ENCODE results near the gene SP2.
A peak's percentile ranks its signal among the peaks of the same experiment; 100 is the strongest.

SP2 gene

DNA sequence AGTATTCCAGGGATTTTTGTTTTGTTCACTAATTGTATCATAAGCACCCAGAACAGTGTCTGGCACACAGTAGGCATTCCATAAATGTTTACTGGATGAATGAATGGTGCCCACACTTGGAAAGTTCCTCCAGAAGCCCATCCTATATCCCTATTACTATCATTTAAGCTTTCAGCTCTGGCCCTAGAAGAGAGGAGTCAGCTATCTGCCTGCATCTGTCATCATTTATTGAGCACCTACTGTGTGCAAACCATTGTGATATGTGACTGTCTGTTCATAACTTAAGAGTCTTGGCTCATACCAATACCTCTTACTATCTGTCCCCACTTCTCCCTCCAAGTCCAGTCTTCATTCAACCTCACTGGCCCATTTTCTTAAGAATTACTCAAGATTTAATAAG lies 25.0 kb upstream of the SP2 start:
- DNase-seq = no peak

DNA sequence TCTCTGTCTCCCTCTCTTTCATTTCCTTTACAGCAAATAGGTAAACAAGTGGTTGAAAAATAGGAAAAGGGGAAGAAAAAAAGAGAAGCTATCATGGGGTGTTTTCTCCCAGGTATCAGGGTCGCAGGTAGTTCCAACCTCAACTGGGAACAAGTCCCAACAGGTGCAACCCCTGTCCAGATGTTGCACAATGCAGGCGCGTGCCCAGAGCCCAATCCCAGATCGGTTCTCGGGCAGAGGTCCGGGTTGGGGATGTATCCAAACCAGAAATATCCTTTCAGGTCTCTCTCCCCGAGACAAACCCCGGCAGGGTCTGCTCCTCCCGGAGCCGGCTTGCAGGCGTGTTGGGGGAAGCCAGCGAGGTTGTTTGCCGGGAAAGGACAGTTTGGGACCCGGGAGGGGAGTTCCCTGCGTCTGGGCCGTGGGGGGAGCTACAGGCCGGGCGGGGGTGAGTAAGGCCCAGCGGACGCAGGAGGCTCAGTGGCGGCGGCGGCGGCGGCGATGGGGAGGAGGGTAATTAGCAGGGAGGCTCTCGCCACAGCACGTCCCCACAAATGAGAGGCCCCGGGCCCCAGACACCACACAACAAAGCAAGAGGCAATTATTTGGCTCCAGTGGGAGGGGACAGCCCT lies 23.9 kb upstream of the SP2 start:
- DNase-seq = no peak

DNA sequence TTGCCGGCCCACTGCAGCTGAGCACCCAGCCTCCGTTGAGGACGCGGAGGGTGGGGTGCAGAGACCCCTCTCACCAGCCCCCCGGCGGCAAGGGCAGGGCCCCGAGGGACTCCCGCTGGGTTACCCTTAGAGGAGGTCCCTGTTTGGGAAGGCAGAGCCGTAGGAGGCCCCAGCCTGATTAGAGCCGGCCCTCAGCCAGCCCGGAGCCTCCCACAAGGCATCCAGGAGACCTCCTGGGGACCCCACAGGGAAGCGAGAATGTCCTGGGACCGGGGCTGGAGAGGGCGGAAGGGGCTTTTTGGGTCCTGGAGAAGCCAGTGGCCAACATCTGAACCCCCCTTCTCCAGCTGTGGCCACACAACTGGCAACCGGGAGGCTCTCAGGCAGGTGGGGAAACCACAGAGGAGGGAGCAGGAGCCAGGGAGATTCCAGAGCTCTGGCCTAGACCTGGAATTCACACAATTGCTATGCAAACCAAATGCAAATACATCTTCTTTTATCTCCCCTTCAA lies 23.3 kb upstream of the SP2 start:
- DNase-seq = no peak

DNA sequence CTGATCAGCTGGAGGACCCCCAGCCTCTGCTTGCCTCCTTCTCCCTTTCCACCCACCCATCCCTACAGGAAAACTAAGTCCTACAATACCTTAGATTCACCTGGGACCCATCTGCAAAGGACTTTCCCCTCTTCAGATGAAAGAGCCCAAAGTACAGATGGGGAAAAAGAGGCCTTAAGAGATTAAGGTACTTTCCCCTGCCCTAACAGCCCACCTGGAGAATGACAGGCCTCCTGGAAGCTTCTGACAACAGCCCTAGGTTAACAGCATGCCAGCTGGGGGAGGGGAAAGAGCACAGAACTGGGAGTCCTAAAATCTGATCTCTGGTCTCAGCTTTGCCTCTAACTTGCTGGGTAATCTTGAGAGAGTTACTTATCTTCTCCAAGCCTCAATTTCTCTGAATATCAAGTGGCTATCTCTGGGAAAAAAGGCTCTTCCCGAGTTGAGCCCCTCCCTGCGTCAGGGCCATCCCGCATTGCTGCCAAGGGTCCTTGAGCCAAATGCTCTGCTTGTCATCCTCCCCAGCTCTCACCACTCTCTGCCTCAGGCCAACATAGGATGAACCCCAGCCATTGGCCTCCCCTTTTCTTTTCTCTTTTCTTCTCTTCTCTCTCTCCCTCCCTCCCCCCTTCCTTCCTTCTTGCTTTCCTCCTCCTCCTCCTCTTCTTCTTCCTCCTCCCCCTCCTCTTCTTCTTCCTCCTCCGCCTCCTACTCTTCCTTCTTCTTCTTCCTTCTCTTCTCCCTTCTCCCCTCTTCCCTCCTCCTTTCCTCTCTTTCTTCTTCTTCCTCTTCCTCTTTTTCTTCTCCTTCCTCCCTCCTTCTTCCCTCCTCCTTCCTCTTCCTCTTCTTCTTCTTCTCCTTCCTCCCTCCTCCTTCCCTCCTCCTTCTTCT lies 22.6 kb upstream of the SP2 start:
- DNase-seq = no peak

DNA sequence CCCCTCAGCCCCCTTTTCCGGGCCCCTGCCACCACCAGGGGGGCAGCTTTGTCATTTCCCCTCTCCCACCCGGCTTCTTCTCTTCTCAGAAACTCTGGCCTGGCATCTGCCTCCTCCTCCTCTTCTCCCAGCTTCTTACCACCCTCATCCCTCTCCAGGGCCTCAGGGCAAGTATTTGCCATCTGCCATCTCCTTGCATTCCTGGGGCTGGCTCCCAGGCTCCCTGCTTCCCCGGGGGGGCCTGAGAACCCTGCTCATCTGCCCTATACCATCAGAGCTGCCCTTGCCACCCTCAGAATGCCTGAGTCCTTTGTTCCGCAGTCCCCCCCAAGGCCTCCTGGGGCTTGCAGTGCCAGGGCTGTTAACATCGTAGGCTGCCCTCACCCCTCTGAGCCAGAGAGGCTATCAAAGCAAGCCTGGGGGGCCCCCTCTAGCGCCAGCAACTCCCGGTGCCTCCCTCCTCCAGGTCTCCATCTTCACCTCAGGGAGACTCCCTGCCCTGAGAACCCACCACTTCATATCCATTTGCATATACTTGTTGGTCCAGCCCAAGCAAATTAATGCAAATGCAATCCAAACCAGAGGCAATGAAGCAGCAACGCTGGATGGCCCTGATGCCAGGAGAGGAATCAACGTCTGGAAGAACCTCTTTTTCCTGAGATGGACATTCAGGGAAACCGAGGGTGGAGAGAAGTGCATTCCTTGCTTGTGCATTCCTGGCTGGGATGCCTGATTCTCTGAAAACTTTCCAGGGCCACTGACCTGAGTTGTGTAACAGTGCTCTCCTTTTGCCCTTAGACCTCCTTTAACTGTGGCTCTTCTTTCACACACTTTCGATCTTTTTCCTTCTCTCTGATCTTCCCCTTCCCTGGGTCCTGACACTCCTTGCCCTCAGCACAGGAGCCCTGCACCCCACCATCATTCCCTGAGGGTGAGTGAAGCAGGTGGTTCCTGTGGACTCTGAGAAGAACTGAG lies 20.7 kb upstream of the SP2 start:
- no peak for DNase-seq

DNA sequence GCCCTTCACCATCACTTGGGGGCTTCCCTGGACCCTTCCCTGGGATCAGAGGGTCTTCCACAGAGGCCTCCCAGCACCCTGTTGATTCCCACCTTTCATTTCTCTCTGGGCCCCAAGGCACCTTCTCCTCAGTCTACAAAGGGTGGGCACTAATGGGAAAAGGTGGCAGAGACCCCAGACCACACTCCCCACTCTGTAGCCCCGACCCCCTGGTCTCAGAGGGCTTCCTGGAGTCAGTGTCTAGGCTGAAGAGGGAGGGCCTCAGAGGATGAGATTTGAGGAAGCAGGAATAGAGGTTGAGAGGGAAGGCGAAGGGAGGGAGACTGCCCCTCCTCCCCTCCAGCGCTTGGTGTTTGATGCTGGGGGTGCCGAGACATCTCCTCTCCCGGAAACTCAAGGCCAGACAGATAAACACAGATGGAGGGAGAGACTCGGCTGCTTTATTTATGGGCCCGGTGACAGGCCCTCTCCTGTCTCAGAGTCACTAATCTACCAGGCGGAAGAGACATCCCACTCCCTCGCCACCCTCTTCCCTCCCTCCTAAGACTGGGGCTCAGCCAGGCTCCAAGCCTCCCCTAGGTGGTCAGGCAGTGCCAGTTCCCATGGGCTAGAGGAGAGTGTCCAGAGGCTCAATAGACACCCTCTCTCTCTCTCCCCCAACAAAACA lies 18.5 kb upstream of the SP2 start:
- no peak for DNase-seq

DNA sequence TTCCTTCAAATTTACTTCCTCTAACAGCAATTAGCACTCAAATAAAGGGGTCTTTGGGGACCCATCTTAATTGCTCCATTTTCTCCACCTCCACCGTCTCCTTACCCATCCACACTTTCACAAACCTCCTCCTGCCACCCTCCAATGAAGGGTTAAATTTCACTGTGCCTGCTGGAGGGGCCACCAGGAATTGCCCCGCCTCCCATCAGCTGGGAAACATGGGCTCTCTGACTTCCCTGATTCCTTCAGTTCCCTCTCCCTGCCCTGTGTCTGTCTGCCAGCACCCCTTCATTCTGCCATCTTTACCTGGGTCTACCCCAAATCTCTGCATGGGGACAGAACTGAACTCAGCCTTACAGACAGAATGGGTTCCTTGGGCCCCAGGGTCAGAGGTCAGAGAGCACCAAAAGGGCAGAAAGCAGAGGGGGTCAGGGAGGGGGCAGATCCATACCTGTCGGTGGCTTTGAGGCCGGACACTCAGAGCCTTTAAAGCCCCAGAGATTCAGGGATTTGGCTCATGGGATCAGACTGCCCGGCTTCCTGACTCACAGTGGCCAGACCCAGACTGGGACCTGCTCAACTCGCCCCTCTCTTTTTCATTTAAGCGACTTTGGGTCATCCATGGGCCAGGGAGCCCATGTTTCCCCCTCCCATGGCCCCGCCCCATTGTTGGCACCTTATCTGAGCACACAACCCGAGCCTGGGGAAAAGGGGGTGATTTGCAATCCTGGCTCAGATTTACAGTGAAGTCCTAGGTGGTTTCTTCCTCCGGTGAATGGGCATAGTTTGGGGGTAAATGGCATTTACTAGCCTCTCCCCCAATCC lies 17.6 kb upstream of the SP2 start:
- DNase-seq = no peak

DNA sequence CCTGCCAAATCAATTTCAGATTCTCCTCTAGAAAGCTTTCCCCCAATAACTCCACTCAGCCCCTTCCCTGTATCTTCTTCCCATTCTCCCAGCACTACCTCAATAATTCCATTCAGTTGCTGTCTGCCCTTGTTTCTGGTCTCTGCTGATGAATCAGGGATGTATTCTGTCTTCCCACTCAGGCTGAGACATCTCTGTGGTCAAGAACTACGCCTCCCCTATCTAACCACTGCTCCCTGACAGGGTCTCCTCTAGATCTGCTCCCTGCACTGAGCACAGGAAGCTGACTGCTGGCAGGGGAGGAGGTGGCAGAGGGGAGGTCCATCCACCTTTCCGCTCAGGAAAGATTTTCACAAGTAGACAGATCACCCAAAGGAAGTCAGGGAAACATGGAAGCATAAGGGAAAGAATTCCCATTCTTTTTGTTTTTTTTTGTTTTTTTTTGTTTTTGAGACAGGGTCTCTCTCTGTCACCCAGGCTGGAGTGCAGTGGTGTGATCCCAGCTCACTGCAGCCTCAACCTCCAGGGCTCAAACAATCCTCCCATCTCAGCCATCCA lies 16.9 kb upstream of the SP2 start:
- DNase-seq = no peak

DNA sequence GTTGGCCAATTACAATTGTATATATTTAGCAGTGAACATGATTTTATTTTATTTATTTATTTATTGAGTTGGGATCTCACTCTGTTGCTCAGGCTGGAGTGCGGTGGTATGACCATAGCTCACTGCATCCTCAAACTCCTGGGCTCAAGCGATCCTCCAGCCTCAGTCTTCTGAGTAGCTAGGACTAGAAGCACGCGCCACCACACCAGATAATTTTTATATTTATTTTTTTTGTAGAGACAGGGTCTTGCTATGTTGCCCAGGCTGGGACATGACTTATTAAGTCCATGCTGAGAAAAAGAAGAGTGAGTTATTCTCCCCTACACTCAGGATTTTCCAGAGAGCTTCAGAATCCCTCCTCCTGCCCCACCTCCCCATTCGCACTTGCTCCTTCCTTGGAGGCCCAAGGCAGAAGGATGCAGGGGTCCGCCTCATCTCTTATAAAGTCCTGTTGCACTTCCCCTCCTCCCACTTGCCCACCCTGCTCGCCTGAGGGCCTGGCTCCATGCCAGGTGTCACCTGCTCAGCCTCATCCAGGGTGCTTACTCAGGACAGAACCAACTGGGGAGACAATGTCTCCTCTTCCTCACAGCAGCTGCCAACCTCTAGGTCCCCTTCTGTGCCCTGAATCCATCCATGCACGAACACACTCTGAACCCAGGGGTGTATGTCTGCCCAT lies 16.1 kb upstream of the SP2 start:
- no peak for DNase-seq

DNA sequence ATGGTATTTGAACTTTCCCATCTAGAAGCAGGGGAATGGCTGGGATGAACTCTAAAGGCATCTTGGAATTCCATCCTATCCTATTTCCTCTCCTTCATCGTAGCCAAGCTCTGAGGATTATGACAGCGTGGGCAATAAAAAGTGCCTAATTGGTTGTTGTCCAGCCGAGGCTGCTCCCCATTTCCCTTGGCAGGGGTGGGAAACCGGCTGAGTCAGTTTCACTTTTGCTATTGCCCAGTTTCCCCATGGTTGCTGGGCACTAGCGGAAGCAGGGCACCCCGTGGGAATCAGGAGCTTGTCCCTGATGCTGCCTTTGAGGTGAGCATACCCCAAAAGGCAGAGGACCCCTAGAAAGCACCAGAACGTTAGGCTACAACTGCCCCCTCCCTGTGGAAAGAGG lies 13.8 kb upstream of the SP2 start:
- DNase-seq = no peak

DNA sequence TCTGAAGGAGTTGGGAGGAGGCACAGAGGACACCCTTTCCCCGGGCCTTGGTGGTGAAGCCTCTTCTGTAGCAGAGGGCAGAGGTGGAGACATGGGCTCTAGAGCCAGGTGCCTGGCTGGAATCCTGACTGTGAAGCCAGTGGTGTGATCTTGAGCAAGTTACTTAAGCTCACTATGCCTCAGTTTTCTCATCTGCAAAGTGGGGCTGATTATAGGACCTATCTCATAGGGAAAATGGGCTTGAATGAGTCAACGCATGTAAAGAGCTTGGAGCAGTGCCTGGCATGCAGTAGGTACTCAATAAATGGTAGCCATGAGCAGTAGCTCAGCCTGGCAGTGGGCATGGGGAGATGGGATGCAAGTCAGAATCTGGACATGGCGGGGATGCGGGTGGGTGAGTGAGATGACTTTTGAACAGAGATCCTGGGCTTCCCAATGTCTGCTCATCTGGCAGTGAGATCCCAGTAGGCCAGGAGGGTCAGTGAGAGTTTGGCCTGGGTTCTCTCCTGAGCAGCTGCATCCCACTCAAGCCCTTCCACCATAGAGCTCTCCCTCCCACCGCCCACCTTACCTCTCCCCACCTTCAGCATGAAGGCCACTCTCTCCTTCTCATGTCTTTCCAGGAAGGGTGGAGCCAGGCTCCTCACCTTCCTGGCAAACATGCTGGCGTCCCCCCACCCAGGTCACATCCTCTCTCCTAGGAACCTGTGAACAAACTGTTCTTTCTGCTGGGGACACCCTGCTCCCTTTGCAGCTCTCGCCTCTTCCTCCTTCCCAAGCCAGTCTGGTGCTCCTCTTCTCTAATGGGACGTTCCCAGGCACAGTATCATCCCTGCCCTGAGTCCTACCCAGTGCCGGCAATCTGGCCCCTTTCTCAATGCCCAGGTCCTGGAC lies 13.1 kb upstream of the SP2 start:
- no peak for DNase-seq

DNA sequence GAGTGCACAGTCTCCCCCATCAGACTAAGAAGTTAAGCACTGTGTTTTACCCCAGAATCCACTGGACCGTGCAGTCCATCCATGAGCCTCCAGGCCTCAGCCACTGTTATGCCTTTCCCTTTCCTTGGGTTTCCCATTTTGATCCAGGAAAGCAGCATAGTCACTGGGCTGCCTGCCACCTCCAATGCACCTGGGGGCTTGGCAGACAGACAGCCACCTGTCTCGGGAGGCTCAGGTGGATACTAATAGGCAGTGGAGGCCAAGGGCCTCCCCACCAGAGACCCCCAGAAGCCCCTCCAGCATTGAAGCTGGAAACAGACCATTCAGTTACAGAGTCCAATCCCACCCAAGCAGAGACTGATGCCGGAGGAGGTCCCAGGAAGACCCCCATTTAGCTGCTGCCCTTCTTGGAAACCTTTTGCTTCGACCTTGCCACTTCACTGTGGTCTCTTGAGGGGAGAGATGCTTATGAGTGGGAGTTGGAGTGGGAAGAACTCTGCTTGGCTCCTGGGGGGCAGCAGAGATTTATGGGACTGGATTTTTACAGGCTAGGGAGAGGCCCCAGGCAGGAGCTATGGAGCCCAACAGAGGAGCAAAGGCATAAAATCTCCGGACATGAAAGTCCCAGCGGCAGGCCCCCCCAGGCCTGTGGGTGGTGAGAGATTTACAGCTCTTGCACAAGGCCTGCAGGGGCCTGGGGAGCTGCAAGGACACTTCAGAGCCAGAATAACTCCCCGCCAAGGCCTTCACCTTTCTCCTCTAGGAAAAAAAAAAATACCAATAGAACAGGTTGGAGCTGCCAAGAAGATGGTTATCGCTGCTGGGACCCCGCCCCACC lies 12.2 kb upstream of the SP2 start:
- no peak for DNase-seq

DNA sequence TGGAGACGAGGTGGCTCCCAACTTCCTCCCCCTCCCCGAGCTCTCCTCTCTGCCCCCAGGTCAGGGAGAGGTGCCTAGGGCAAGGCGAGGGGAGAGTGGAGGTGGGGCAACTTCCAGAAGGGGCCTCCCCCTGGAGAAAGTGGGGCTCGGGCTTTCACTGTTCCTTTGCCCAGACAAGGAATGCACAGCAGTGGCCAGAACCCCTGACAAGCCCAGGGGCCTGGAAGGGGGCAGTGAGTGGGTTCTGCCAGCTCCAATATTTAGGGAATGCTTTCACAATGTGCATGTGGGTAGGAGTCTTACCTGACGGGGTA lies 11.7 kb upstream of the SP2 start:
- DNase-seq = no peak

DNA sequence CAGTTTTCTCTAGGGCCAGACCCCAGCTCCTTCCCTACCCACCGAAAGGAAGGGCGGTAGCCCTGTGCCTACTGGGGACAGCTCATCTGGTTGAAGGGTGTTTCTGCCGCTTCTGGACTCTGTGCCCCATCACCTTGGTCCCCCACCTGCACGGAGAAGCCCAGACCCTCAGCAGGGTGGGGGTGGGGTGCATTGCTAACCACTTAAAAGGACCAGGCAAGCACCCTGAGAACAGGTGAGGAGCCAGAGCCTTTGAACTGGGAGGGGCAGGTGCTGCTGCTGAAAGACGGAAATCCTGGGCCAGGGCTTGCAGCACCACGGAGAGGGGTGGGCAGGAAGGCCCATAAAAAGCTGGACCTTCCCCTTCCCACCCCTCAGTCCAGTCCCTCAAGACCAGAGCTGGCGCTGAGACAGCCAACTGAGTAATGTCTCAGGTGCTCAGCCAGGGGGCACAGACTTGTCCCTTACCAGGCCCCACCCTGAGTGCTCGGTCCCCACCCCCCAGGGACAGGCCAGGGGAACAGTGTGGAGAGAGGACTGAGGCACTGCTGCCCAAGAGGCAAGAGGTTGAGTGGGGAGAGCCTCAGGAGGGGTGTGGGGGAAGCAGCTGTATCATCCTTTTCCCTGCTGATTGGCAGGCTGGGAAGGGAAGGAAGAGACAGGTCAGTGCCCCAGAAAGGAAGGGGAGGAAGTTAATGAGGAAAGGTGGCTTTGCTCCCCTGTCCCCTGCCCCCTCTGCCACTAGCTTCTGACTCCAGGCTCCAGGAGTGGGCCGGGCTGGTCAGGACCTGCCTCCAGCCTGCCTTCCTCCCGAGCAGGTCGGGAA lies 10.9 kb upstream of the SP2 start:
- DNase-seq = no peak

DNA sequence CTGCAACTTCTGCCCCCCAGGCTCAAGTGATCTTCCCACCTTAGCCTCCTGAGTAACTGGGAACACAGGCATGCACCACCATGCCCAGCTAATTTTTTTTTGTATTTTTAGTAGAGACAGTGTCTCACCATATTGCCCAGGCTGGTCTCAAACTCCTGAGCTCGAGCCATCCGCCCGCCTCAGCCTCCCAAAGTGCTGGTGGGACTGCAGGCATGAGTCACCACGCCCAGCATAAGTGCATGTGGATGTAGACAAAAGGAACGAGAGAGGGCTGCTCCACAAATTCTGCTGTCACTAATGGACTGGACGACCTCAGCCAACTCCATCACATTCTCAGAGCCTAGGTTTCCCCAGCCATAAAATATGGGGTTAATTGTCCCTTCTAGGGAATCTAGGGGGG lies 7.7 kb upstream of the SP2 start:
- DNase-seq = no peak

DNA sequence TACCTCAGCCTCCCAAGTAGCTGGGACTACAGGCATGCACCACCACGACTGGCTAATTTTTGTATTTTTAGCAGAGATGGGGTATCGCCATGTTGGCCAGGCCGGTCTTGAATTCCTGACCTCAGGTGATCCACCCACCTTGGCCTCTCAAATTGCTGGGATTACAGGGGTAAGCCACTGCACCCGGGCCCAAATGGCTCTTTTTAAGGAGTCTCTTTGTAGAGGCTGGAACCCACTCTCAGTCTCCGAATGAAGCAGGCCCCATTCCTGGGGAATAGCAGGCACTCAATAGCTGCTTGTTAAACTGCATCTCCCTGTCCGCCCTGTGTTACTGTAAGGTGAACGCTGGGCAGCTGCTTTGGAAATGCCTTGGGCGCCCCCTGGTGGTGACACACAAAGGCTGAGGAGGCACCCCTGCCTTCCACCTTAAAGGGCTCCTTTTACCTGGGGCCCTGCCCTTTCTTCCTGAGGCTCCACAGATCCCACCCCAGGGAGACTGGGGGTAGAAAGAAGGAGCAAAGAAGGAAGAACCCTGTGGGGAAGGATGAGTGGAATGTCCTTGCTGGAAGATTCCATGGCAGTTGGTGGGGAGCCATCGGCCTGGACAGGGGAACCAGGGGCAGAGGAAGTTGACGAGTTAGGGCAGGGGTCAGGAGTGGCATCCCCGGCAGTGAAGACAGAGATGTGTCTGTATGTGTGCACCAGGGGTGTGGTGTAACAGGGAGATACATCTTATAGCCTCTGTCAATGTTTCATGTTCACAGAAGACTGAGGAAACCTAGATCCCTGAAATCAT lies 6.1 kb upstream of the SP2 start:
- peak; percentile 94 for DNase-seq

DNA sequence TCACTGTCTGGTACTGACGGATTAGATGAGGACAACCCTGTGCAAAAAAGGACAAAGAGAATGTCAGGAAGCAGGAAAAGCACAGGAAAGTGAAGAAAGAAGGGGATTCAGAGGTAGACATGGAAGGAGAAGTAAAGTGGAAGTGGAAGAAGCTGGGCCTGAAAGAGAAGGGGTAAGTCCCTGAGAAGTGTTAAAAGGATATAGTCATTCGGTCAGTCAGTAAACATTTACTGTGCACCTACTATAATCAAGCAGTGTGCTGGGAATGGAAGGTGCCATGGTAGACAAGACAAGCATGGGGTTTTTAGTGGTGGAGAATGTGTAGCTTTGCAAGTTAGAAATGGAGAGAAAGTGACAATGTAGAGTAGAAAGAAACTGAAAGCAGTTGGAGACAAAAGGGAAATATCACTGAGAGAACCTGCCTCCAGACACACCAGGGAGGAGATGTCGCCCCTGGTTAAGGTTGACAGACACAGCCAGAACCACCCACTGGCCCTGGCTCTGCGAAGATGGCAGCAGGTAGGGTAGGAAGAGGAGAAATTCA lies 4.4 kb upstream of the SP2 start:
- DNase-seq = no peak

Measured in activated CD4-positive, CD25-positive, alpha-beta regulatory T cell treated with anti-CD3 and anti-CD28 coated beads, Interleukin-2, amount 50 U/mL, for 72 hours (primary cell).